WTC11 (cell line): Measurements from ENCODE around the gene PTPRN2. TPM values are rescaled to one million over a fixed set of nuclear protein-coding genes. Genes with fewer than 3 reads are reported as not detected.

Experiments used
- ATAC-seq: fragments of 200-7000 bp; cut with Tn5 transposase; 2 replicates; pipeline ENCODE4 v1.10.0; 2021; ENCODE audit warnings: mild to moderate bottlenecking, moderate library complexity
- CTCF ChIA-PET: fragments of 300-600 bp; sonication (Branson Sonifier 250); formaldehyde crosslinking; loops from one replicate; lab custom pipeline; 2021; ENCODE audit warnings: antibody characterized with exemption; lab: Charles Lee
- POLR2A ChIA-PET: fragments of 350-600 bp; sonication (Branson Sonifier 250); formaldehyde crosslinking; loops from one replicate; lab custom pipeline; 2021; ENCODE audit warnings: antibody characterized with exemption; lab: Charles Lee
- DNase-seq: peaks from one replicate; pipeline ENCODE4 v3.0.0; 2021; ENCODE audit warnings: low spot score
- H3K27ac Mint-ChIP-seq: 2 replicates; pipeline ENCODE4 v1.8.0; 2021; ENCODE audit warnings: mixed read lengths
- H3K27me3 Mint-ChIP-seq: 2 replicates; pipeline ENCODE4 v1.8.0; 2021; ENCODE audit warnings: low read depth, mild to moderate bottlenecking, moderate library complexity, mixed read lengths
- H3K36me3 Mint-ChIP-seq: 2 replicates; pipeline ENCODE4 v1.8.0; 2021; ENCODE audit warnings: mixed read lengths
- H3K4me1 Mint-ChIP-seq: 2 replicates; pipeline ENCODE4 v1.8.0; 2022; ENCODE audit warnings: mixed read lengths
- H3K4me3 Mint-ChIP-seq: 2 replicates; pipeline ENCODE4 v1.8.0; 2021; ENCODE audit warnings: mild to moderate bottlenecking, moderate library complexity, mixed read lengths
- H3K9me3 Mint-ChIP-seq: 2 replicates; pipeline ENCODE4 v1.8.0; 2021; ENCODE audit warnings: mixed read lengths
- CREB1 ChIP-seq: sonication (generic); formaldehyde crosslinking; IDR thresholded peaks from 2 replicates; pipeline ENCODE4 v1.8.0; 2023; ENCODE audit warnings: mild to moderate bottlenecking, missing genetic modification reagents
- EMX1 ChIP-seq: fragments of 250-450 bp; sonication (Bioruptor Pico); IDR thresholded peaks from 2 replicates; pipeline ENCODE4 v1.8.0; 2021; ENCODE audit warnings: mild to moderate bottlenecking
- FOXK1 ChIP-seq: sonication (generic); formaldehyde crosslinking; IDR thresholded peaks from 2 replicates; pipeline ENCODE4 v1.8.0; 2022; ENCODE audit warnings: mild to moderate bottlenecking, moderate library complexity, missing genetic modification reagents
- GABPB1 ChIP-seq: sonication (generic); formaldehyde crosslinking; IDR thresholded peaks from 2 replicates; pipeline ENCODE4 v1.8.1; 2023; ENCODE audit warnings: mild to moderate bottlenecking, missing genetic modification reagents
- GTF2I ChIP-seq: fragments of 250-450 bp; sonication (Bioruptor Pico); conservative IDR thresholded peaks from 2 replicates; pipeline ENCODE4 v1.4.0; 2021; ENCODE audit warnings: mild to moderate bottlenecking
- IRF2 ChIP-seq: sonication (generic); formaldehyde crosslinking; IDR thresholded peaks from 2 replicates; pipeline ENCODE4 v1.8.0; 2022; ENCODE audit warnings: low read depth, missing genetic modification reagents, borderline replicate concordance
- MXD4 ChIP-seq: fragments of 250-450 bp; sonication (Bioruptor Pico); IDR thresholded peaks from 2 replicates; pipeline ENCODE4 v1.8.0; 2021; ENCODE audit warnings: mild to moderate bottlenecking, moderate library complexity, borderline replicate concordance
- NR1H2 ChIP-seq: sonication (generic); formaldehyde crosslinking; IDR thresholded peaks from 2 replicates; pipeline ENCODE4 v1.9.0; 2021; ENCODE audit warnings: mild to moderate bottlenecking, moderate library complexity, missing genetic modification reagents
- TCF7 ChIP-seq: sonication (generic); formaldehyde crosslinking; IDR thresholded peaks from 2 replicates; pipeline ENCODE4 v1.8.0; 2022; ENCODE audit warnings: mild to moderate bottlenecking, low read depth, missing genetic modification reagents, moderate library complexity
- TEAD1 ChIP-seq: sonication (generic); formaldehyde crosslinking; IDR thresholded peaks from 2 replicates; pipeline ENCODE4 v1.8.0; 2022; ENCODE audit warnings: mild to moderate bottlenecking, missing genetic modification reagents
- ZNF396 ChIP-seq: fragments of 250-450 bp; sonication (Bioruptor Pico); IDR thresholded peaks from 2 replicates; pipeline ENCODE4 v1.8.0; 2021; ENCODE audit warnings: mild to moderate bottlenecking, moderate library complexity, borderline replicate concordance
- total RNA-seq: library from RNA; stranded (reverse); gene quantifications from 3 replicates; pipeline ENCODE4 v1.2.3, GENCODE V29; 2021
- TF ChIP-seq, protein P1 (sequence below): sonication (generic); formaldehyde crosslinking; IDR thresholded peaks from 2 replicates; pipeline ENCODE4 v1.8.1; 2022; ENCODE audit warnings: low read depth, mild to moderate bottlenecking, moderate library complexity, missing genetic modification reagents, borderline replicate concordance
- TF ChIP-seq, protein P2 (sequence below): sonication (generic); formaldehyde crosslinking; IDR thresholded peaks from 2 replicates; pipeline ENCODE4 v1.8.1; 2023; ENCODE audit warnings: mild to moderate bottlenecking, missing genetic modification reagents
- TF ChIP-seq, protein P3 (sequence below): sonication (generic); formaldehyde crosslinking; IDR thresholded peaks from 2 replicates; pipeline ENCODE4 v1.8.0; 2022; ENCODE audit warnings: mild to moderate bottlenecking, missing genetic modification reagents
- TF ChIP-seq, protein P4 (sequence below): sonication (generic); formaldehyde crosslinking; IDR thresholded peaks from 2 replicates; pipeline ENCODE4 v1.8.1; 2023; ENCODE audit warnings: mild to moderate bottlenecking, missing genetic modification reagents, moderate library complexity
- TF ChIP-seq, protein P5 (sequence below): sonication (generic); formaldehyde crosslinking; IDR thresholded peaks from 2 replicates; pipeline ENCODE4 v1.8.0; 2022; ENCODE audit warnings: mild to moderate bottlenecking, missing genetic modification reagents
- TF ChIP-seq, protein P6 (sequence below): sonication (generic); formaldehyde crosslinking; IDR thresholded peaks from 2 replicates; pipeline ENCODE4 v1.8.1; 2023; ENCODE audit warnings: mild to moderate bottlenecking, missing genetic modification reagents, borderline replicate concordance

Gene PTPRN2
- total RNA-seq, 1 experiment from 2014 or later: 4.7 TPM

DNA sequence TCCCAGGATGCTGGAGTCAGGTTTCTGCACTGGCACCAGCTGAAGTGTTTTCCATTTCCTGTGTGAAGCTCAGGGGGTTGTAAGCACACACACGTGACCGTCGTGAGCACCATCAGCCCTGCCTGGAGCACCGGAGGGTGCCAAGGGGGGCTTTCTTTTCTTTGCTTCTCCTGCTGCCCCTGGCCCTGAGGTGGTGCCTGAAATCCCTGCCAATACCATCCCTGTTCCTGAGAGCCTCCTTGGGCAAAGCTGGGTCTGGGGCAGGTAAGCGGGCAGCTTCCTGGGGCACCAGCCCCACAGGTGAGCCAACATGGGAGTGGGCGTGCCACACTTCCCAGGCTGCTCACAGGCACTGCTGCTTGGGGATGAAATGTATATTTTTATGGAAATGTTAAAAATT, 657.2 kb downstream of the PTPRN2 start:
- H3K4me3 Mint-ChIP-seq: no peak overlapping the region
- no peak for ATAC-seq
- ChIA-PET CTCF (no interaction called here), POLR2A (no interaction called here)
- H3K27ac Mint-ChIP-seq: no peak overlapping the region
- H3K27me3 Mint-ChIP-seq: peaks cover 3% of the 10 kb centered on the region; the same call in 1 of the 2 replicates
- peaks cover 32% of the 10 kb centered on the region for H3K36me3 Mint-ChIP-seq
- no peak for DNase-seq
- peaks cover 14% of the 10 kb centered on the region for H3K4me1 Mint-ChIP-seq
- TF ChIP-seq EMX1 (CRISPR knock-in tag): no peak
- no peak for TF ChIP-seq TCF7 (CRISPR knock-in tag)
- peaks cover 48% of the 10 kb centered on the region for H3K9me3 Mint-ChIP-seq

DNA sequence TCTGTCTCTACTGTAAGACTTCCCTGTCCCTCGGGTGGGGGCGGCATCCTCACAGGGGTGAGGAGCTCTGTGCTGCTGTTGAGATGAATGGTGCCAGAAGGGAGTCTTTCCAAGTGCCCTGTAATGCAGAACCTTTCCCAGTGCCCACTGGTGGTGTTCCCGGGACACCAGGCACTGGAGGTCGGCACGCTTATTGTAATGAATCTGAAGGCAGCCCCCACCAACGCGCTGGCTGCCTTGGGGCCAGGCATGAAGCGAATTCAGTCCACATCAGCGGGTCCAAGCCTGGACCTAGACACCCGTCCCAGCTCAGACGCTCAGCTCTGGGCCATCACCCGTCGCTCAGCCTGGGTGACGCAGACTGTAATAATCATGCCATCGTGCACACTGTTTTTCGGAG, 658.0 kb downstream of the PTPRN2 start:
- POLR2A ChIA-PET: no interaction called here
- Mint-ChIP-seq H3K4me1 (peaks cover 14% of the 10 kb centered on the region), H3K27ac (no peak overlapping the region), H3K36me3 (peaks cover 29% of the 10 kb centered on the region), H3K9me3 (peaks cover 40% of the 10 kb centered on the region), H3K4me3 (no peak overlapping the region)
- no peak for DNase-seq
- CTCF ChIA-PET: no interaction called here
- TF ChIP-seq ZNF396 (CRISPR knock-in tag) (no peak), GABPB1 (CRISPR knock-in tag) (no peak), FOXK1 (CRISPR knock-in tag) (no peak), IRF2 (no peak), TEAD1 (CRISPR knock-in tag) (no peak)
- TF ChIP-seq, protein P1, sequence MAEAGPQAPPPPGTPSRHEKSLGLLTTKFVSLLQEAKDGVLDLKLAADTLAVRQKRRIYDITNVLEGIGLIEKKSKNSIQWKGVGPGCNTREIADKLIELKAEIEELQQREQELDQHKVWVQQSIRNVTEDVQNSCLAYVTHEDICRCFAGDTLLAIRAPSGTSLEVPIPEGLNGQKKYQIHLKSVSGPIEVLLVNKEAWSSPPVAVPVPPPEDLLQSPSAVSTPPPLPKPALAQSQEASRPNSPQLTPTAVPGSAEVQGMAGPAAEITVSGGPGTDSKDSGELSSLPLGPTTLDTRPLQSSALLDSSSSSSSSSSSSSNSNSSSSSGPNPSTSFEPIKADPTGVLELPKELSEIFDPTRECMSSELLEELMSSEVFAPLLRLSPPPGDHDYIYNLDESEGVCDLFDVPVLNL (CRISPR knock-in tag): no peak
- TF ChIP-seq, protein P2, sequence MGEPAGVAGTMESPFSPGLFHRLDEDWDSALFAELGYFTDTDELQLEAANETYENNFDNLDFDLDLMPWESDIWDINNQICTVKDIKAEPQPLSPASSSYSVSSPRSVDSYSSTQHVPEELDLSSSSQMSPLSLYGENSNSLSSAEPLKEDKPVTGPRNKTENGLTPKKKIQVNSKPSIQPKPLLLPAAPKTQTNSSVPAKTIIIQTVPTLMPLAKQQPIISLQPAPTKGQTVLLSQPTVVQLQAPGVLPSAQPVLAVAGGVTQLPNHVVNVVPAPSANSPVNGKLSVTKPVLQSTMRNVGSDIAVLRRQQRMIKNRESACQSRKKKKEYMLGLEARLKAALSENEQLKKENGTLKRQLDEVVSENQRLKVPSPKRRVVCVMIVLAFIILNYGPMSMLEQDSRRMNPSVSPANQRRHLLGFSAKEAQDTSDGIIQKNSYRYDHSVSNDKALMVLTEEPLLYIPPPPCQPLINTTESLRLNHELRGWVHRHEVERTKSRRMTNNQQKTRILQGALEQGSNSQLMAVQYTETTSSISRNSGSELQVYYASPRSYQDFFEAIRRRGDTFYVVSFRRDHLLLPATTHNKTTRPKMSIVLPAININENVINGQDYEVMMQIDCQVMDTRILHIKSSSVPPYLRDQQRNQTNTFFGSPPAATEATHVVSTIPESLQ (CRISPR knock-in tag): no peak
- TF ChIP-seq, all 79 proteins: peak for 0
- ATAC-seq: no peak
- H3K27me3 Mint-ChIP-seq: peaks cover 3% of the 10 kb centered on the region; the same call in 1 of the 2 replicates

DNA sequence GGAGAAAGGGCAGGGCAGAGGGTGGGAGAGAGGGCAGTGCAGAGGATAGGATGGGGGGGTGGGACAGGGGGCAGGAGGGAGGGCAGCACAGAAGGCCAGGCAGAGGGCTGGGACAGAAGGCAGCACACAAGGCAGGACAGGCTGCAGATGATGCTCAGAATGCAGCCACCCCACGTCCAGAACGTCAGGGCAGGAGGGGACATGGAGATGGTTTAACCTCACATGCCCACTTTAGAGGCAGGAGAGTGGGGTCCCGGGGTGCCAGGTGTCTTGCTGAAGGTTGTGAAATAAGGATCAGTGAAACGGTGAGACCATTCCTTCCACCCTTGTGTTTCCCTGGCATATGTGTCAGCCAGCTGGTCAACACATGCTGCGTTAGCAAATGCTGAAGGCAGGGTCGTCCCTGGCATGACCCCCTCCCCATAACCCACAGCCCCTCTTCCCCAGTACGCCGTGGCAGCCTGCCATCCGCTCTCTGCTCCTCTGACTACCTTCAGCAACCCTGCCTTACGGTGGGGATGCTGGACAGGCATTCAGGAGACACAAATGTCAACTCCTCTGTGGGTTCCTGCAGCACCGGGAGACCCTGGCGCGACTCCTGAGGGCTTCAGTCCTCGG, 658.7 kb downstream of the PTPRN2 start:
- TF ChIP-seq NR1H2 (no peak), GTF2I (CRISPR knock-in tag) (no peak), MXD4 (CRISPR knock-in tag) (no peak), CREB1 (no peak)
- TF ChIP-seq, protein P3, sequence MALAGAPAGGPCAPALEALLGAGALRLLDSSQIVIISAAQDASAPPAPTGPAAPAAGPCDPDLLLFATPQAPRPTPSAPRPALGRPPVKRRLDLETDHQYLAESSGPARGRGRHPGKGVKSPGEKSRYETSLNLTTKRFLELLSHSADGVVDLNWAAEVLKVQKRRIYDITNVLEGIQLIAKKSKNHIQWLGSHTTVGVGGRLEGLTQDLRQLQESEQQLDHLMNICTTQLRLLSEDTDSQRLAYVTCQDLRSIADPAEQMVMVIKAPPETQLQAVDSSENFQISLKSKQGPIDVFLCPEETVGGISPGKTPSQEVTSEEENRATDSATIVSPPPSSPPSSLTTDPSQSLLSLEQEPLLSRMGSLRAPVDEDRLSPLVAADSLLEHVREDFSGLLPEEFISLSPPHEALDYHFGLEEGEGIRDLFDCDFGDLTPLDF (CRISPR knock-in tag): no peak
- TF ChIP-seq, protein P4, sequence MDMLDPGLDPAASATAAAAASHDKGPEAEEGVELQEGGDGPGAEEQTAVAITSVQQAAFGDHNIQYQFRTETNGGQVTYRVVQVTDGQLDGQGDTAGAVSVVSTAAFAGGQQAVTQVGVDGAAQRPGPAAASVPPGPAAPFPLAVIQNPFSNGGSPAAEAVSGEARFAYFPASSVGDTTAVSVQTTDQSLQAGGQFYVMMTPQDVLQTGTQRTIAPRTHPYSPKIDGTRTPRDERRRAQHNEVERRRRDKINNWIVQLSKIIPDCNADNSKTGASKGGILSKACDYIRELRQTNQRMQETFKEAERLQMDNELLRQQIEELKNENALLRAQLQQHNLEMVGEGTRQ (CRISPR knock-in tag): no peak
- TF ChIP-seq, protein P5, sequence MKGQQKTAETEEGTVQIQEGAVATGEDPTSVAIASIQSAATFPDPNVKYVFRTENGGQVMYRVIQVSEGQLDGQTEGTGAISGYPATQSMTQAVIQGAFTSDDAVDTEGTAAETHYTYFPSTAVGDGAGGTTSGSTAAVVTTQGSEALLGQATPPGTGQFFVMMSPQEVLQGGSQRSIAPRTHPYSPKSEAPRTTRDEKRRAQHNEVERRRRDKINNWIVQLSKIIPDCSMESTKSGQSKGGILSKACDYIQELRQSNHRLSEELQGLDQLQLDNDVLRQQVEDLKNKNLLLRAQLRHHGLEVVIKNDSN (CRISPR knock-in tag): no peak
- TF ChIP-seq, protein P6, sequence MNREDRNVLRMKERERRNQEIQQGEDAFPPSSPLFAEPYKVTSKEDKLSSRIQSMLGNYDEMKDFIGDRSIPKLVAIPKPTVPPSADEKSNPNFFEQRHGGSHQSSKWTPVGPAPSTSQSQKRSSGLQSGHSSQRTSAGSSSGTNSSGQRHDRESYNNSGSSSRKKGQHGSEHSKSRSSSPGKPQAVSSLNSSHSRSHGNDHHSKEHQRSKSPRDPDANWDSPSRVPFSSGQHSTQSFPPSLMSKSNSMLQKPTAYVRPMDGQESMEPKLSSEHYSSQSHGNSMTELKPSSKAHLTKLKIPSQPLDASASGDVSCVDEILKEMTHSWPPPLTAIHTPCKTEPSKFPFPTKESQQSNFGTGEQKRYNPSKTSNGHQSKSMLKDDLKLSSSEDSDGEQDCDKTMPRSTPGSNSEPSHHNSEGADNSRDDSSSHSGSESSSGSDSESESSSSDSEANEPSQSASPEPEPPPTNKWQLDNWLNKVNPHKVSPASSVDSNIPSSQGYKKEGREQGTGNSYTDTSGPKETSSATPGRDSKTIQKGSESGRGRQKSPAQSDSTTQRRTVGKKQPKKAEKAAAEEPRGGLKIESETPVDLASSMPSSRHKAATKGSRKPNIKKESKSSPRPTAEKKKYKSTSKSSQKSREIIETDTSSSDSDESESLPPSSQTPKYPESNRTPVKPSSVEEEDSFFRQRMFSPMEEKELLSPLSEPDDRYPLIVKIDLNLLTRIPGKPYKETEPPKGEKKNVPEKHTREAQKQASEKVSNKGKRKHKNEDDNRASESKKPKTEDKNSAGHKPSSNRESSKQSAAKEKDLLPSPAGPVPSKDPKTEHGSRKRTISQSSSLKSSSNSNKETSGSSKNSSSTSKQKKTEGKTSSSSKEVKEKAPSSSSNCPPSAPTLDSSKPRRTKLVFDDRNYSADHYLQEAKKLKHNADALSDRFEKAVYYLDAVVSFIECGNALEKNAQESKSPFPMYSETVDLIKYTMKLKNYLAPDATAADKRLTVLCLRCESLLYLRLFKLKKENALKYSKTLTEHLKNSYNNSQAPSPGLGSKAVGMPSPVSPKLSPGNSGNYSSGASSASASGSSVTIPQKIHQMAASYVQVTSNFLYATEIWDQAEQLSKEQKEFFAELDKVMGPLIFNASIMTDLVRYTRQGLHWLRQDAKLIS (CRISPR knock-in tag): no peak
- TF ChIP-seq, all 79 proteins: peak for 0
- Mint-ChIP-seq H3K4me3 (no peak overlapping the region), H3K36me3 (peaks cover 23% of the 10 kb centered on the region), H3K27ac (no peak overlapping the region), H3K27me3 (peaks cover 3% of the 10 kb centered on the region; the same call in 1 of the 2 replicates), H3K9me3 (peaks cover 34% of the 10 kb centered on the region), H3K4me1 (peaks cover 14% of the 10 kb centered on the region)
- ChIA-PET CTCF (no interaction called here), POLR2A (no interaction called here)
- DNase-seq (no peak), ATAC-seq (no peak)
